Gastrocnemius medialis (tissue), 4 donors: ENCODE measurements around the gene PRUNE2. TPM values are rescaled to one million over a fixed set of nuclear protein-coding genes. Genes with fewer than 3 reads are reported as not detected.
A peak's percentile ranks its signal among the peaks of the same experiment; 100 is the strongest.

Experiments used
- ATAC-seq, 2 donors: fragments of 150-250 bp; one replicate each; pipeline ENCODE4 v1.9.1; 2016
- DNase-seq, 2 donors: peaks; one replicate each; pipeline ENCODE4 v3.0.0-alpha.2; 2019
- H3K27ac ChIP-seq, 4 donors: fragments of 200-600 bp; sonication (generic); 1 replicate in 1 of 4; 2 replicates in 3 of 4; pipeline ENCODE4 v1.5.1; 2016 to 2018; ENCODE audit warnings: mild to moderate bottlenecking in 2 of 4, moderate library complexity in 1 of 4
- H3K27me3 ChIP-seq, 3 donors: fragments of 200-600 bp; sonication (generic) in 2 of 3; 1 replicate in 1 of 3; 2 replicates in 2 of 3; pipeline versions ENCODE4 v1.5.1 to v1.6.0; 2016 to 2019; ENCODE audit warnings: mild to moderate bottlenecking in 1 of 3, moderate library complexity in 1 of 3
- H3K36me3 ChIP-seq, 2 donors: fragments of 200-600 bp; sonication (generic) in 1 of 2; one replicate each; pipeline ENCODE4 v1.5.1; 2017 to 2018
- H3K4me1 ChIP-seq, 2 donors: fragments of 200-600 bp; sonication (generic) in 1 of 2; one replicate each; pipeline ENCODE4 v1.5.1; 2016 to 2017; ENCODE audit warnings: mild to moderate bottlenecking in 2 of 2
- H3K4me3 ChIP-seq, 4 donors: fragments of 200-600 bp; sonication (generic) in 3 of 4; 1 replicate in 1 of 4; 2 replicates in 3 of 4; pipeline ENCODE4 v1.5.1; 2016 to 2019; ENCODE audit warnings: mild to moderate bottlenecking in 2 of 4
- H3K9me3 ChIP-seq, 3 donors: fragments of 200-600 bp; sonication (generic) in 2 of 3; 1 replicate in 1 of 3; 2 replicates in 2 of 3; pipeline ENCODE4 v1.5.1; 2016 to 2019
- CTCF ChIP-seq, 5 experiments: fragments of 450-650 bp in 3 of 5; fragments of 200-600 bp in 2 of 5; sonication (generic) in 2 of 5; IDR thresholded peaks in 4 of 5; conservative IDR thresholded peaks in 1 of 5; 1 replicate in 4 of 5; 2 replicates in 1 of 5; pipeline ENCODE4 v1.5.1; 2016 to 2019; ENCODE audit warnings: antibody characterized with exemption in 5 of 5, mild to moderate bottlenecking in 3 of 5, moderate library complexity in 3 of 5
- POLR2A ChIP-seq, 2 donors: fragments of 450-650 bp; IDR thresholded peaks; one replicate each; pipeline ENCODE4 v1.6.1; 2017; ENCODE audit warnings: antibody characterized with exemption in 2 of 2, mild to moderate bottlenecking in 2 of 2, moderate library complexity in 2 of 2
- in situ Hi-C, 4 donors: fragments of 200-750 bp; cut with MboI; loops; one replicate each; pipeline versions ENCODE4 v1.15.0 to v1.8.0; 2017; ENCODE audit warnings: low sequenced_read_pairs in 4 of 4
- intact Hi-C: fragments of 100-400 bp; cut with DNase I; formaldehyde crosslinking; loops from one replicate; pipeline ENCODE4 v1.15.1; 2023; ENCODE audit warnings: low total_unique reads
- total RNA-seq, 4 donors: library from RNA; depleted of rRNA; stranded (reverse); fragments of >200 nt; gene quantifications; one replicate each; pipeline versions ENCODE4 v1.1.0 to v1.2.3, GENCODE V29; 2016

The PRUNE2 gene
- total RNA-seq, 4 donors from 2014 or later = 1.6 to 43.5 (median 11.0) TPM

- TF ChIP-seq POLR2A (IDR thresholded peaks at IDR 0.05) = no peak
- in situ Hi-C loops (no loop called here), intact Hi-C loops (no loop called here)
- ATAC-seq (no peak), DNase-seq (no peak)
- H3K27ac ChIP-seq = no peak overlapping the region
- no peaks in the 10 kb centered on the region for H3K27me3 ChIP-seq
- H3K9me3 ChIP-seq = no peaks in the 10 kb centered on the region
- no peaks in the 10 kb centered on the region for H3K4me1 ChIP-seq
- no peak overlapping the region for H3K4me3 ChIP-seq
- H3K36me3 ChIP-seq = no peaks in the 10 kb centered on the region
Measured at GRCh38 chr9:76856016-76856415, 49.9 kb downstream of the PRUNE2 start.

GRCh38 chr9:76855015-76855414 is 50.9 kb downstream of the PRUNE2 start:
- in situ Hi-C loops = no loop called here
- Histone ChIP-seq H3K4me1 (no peaks in the 10 kb centered on the region), H3K36me3 (no peaks in the 10 kb centered on the region), H3K9me3 (no peaks in the 10 kb centered on the region), H3K27ac (no peak overlapping the region), H3K27me3 (no peaks in the 10 kb centered on the region), H3K4me3 (no peak overlapping the region)
- DNase-seq (no peak), ATAC-seq (no peak)
- intact Hi-C loops = no loop called here
- TF ChIP-seq POLR2A (IDR thresholded peaks at IDR 0.05) (no peak), CTCF (IDR thresholded peaks at IDR 0.05 in 4 of 5, conservative IDR thresholded peaks at IDR 0.05 in 1 of 5) (no peak)

GRCh38 chr9:76852026-76852425 is 53.9 kb downstream of the PRUNE2 start:
- no peak for TF ChIP-seq POLR2A (IDR thresholded peaks at IDR 0.05)
- Histone ChIP-seq H3K4me1 (no peaks in the 10 kb centered on the region), H3K36me3 (no peaks in the 10 kb centered on the region), H3K27me3 (no peaks in the 10 kb centered on the region), H3K4me3 (no peak overlapping the region), H3K9me3 (no peaks in the 10 kb centered on the region), H3K27ac (no peak overlapping the region)
- no peak for DNase-seq
- in situ Hi-C loops (no loop called here), intact Hi-C loops (no loop called here)
- no peak for ATAC-seq

- ATAC-seq (no peak), DNase-seq (no peak)
- H3K27ac ChIP-seq = no peak overlapping the region
- no peaks in the 10 kb centered on the region for H3K36me3 ChIP-seq
- no peaks in the 10 kb centered on the region for H3K9me3 ChIP-seq
- H3K4me3 ChIP-seq = no peak overlapping the region
- TF ChIP-seq POLR2A (IDR thresholded peaks at IDR 0.05) = no peak
- no peak for TF ChIP-seq CTCF (IDR thresholded peaks at IDR 0.05 in 4 of 5, conservative IDR thresholded peaks at IDR 0.05 in 1 of 5)
- in situ Hi-C loops (no loop called here), intact Hi-C loops (no loop called here)
- H3K27me3 ChIP-seq = no peaks in the 10 kb centered on the region
- no peaks in the 10 kb centered on the region for H3K4me1 ChIP-seq
Measured at GRCh38 chr9:76846297-76846696, 59.6 kb downstream of the PRUNE2 start.

- H3K27me3 ChIP-seq = no peaks in the 10 kb centered on the region
- ATAC-seq (no peak), DNase-seq (no peak)
- in situ Hi-C loops (no loop called here), intact Hi-C loops (no loop called here)
- no peak overlapping the region for H3K27ac ChIP-seq
- no peaks in the 10 kb centered on the region for H3K36me3 ChIP-seq
- no peak overlapping the region for H3K4me3 ChIP-seq
- no peaks in the 10 kb centered on the region for H3K4me1 ChIP-seq
- TF ChIP-seq POLR2A (IDR thresholded peaks at IDR 0.05) = no peak
- TF ChIP-seq CTCF (IDR thresholded peaks at IDR 0.05 in 4 of 5, conservative IDR thresholded peaks at IDR 0.05 in 1 of 5) = no peak
- no peaks in the 10 kb centered on the region for H3K9me3 ChIP-seq
Measured at GRCh38 chr9:76845254-76845653, 60.7 kb downstream of the PRUNE2 start.

- H3K4me1 ChIP-seq = peaks cover 9 to 14% of the 10 kb centered on the region in 2 donors
- in situ Hi-C loops = no loop called here
- DNase-seq (no peak), ATAC-seq (peak; percentile 98 to 99)
- no peaks in the 10 kb centered on the region for H3K36me3 ChIP-seq
- H3K4me3 ChIP-seq = peak overlapping the region in 3 of 4 donors; percentile 2 to 37 (median 33)
- no peaks in the 10 kb centered on the region for H3K27me3 ChIP-seq
- H3K27ac ChIP-seq = peak overlapping the region; percentile 58 to 76 (median 66)
- TF ChIP-seq CTCF (IDR thresholded peaks at IDR 0.05 in 4 of 5, conservative IDR thresholded peaks at IDR 0.05 in 1 of 5) (no peak), POLR2A (IDR thresholded peaks at IDR 0.05) (no peak)
- H3K9me3 ChIP-seq = no peaks in the 10 kb centered on the region
- intact Hi-C loops = no loop called here
Measured at GRCh38 chr9:76835571-76836283, 70.2 kb downstream of the PRUNE2 start.
